K562 (cell line): ENCODE data around the gene NRP2.

ENCODE experiments used
- GTF2E2 ChIP-seq: fragments of 200-800 bp; sonication (Bioruptor generic); IDR thresholded peaks from 2 replicates; pipeline ENCODE4 v1.6.1; 2016; ENCODE audit warnings: missing genetic modification characterization, missing compliant biosample characterization
- POLR2AphosphoS5 ChIP-seq: IDR thresholded peaks from 2 replicates; pipeline ENCODE4 v1.6.1; 2011; ENCODE audit warnings: mild to moderate bottlenecking, low read depth, low read length, moderate library complexity; ENCODE audit not compliant: control insufficient read depth, insufficient read depth
- RAD21 ChIP-seq, 2 experiments: fragments of 250-450 bp in 1 of 2; fragments of 450-650 bp in 1 of 2; sonication (Bioruptor Pico) in 1 of 2; formaldehyde crosslinking in 1 of 2; IDR thresholded peaks in 1 of 2; conservative IDR thresholded peaks in 1 of 2; 2 replicates each; pipeline versions ENCODE4 v1.4.0 to v1.8.0; 2020 to 2022; ENCODE audit warnings: mild to moderate bottlenecking in 2 of 2, moderate library complexity in 1 of 2
- SIN3A ChIP-seq, 2 experiments: fragments of 150-350 bp in 1 of 2; IDR thresholded peaks; 2 replicates each; pipeline ENCODE4 v1.6.1; 2011 to 2016; ENCODE audit warnings: borderline replicate concordance in 2 of 2, low read depth in 2 of 2, low read length in 2 of 2, mild to moderate bottlenecking in 2 of 2, moderate library complexity in 2 of 2; ENCODE audit not compliant: control insufficient read depth in 1 of 2
- SP2 ChIP-seq: IDR thresholded peaks from 2 replicates; pipeline ENCODE4 v1.6.1; 2011; ENCODE audit warnings: mild to moderate bottlenecking, low read depth, low read length, moderate library complexity; ENCODE audit not compliant: poor library complexity, severe bottlenecking; ENCODE audit errors: extremely low read depth
- TEAD4 ChIP-seq, 2 experiments: sonication (generic) in 1 of 2; formaldehyde crosslinking in 1 of 2; IDR thresholded peaks; 2 replicates each; pipeline versions ENCODE4 v1.6.1 to v1.8.0; 2012 to 2022; ENCODE audit warnings: borderline replicate concordance in 1 of 2, inconsistent platforms in 1 of 2, low read length in 1 of 2, mild to moderate bottlenecking in 1 of 2, missing genetic modification reagents in 1 of 2
- YY1 ChIP-seq, 3 experiments: IDR thresholded peaks; 2 replicates each; pipeline ENCODE4 v1.6.1; 2011; ENCODE audit warnings: low read length in 2 of 3, mild to moderate bottlenecking in 2 of 3, moderate library complexity in 2 of 3, borderline replicate concordance in 1 of 3, control low read depth in 1 of 3, low read depth in 1 of 3; ENCODE audit not compliant: insufficient read depth in 3 of 3, insufficient replicate concordance in 2 of 3, control insufficient read depth in 1 of 3, insufficient read length in 1 of 3; ENCODE audit errors: extremely low read depth in 1 of 3
- ZNF384 ChIP-seq: IDR thresholded peaks from 2 replicates; pipeline ENCODE4 v1.6.1; 2012; ENCODE audit warnings: low read depth, low read length, improper control_type of control experiment
- TF ChIP-seq, protein P1 (sequence below): fragments of 450-650 bp; conservative IDR thresholded peaks from 2 replicates; pipeline ENCODE4 v1.6.1; 2016; ENCODE audit warnings: missing genetic modification characterization, low read depth, mild to moderate bottlenecking, control low read depth, missing compliant biosample characterization

DNA sequence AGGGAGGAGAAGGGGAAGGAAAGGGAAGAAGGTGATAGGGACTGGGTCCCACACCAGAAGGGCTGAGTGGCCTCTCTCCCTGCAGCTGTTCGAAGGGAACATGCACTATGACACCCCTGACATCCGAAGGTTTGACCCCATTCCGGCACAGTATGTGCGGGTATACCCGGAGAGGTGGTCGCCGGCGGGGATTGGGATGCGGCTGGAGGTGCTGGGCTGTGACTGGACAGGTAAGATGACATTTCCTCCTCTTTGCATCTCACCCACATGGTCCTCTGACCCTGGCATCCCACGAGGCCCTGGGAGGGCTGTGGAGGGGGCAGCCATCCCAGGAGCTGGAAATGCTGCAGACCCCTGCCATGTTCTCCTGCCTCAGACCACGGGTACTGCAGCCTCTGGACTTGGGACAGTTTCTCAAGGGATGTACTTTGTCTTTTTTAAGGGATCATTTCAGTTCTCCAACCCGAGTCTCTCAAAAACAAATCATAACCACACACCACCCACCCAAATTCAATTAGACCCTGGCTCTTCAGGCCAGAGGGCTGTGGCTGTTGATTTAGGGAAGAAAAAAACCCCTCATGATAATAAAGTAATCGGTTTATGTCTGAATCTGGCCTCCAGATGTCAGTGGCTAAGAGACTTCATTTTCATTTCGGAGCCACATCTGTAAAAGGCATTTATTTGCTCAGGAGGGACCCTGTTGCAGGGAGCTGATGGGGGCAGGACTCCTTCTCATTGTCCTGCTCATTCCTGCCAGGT is 63.5 kb downstream of the NRP2 start:
- TF ChIP-seq SP2 (no peak), TEAD4 (IDR thresholded peaks at IDR 0.05; ENCODE audit: low read length) (no peak), TEAD4 (CRISPR knock-in tag; IDR thresholded peaks at IDR 0.05; ENCODE audit: borderline replicate concordance) (no peak), YY1 (IDR thresholded peaks at IDR 0.05; ENCODE audit: borderline replicate concordance in 1 of 3, control insufficient read depth in 1 of 3, extremely low read depth in 1 of 3, insufficient read depth in 3 of 3, insufficient read length in 1 of 3, insufficient replicate concordance in 2 of 3, low read depth in 1 of 3, low read length in 2 of 3) (no peak), ZNF384 (no peak), RAD21 (CRISPR knock-in tag; conservative IDR thresholded peaks at IDR 0.05 in 1 of 2, IDR thresholded peaks at IDR 0.05 in 1 of 2) (no peak), POLR2AphosphoS5 (no peak), GTF2E2 (no peak), SIN3A (IDR thresholded peaks at IDR 0.05; ENCODE audit: borderline replicate concordance in 2 of 2, control insufficient read depth in 1 of 2, low read depth in 2 of 2, low read length in 2 of 2) (no peak)
- TF ChIP-seq, protein P1, sequence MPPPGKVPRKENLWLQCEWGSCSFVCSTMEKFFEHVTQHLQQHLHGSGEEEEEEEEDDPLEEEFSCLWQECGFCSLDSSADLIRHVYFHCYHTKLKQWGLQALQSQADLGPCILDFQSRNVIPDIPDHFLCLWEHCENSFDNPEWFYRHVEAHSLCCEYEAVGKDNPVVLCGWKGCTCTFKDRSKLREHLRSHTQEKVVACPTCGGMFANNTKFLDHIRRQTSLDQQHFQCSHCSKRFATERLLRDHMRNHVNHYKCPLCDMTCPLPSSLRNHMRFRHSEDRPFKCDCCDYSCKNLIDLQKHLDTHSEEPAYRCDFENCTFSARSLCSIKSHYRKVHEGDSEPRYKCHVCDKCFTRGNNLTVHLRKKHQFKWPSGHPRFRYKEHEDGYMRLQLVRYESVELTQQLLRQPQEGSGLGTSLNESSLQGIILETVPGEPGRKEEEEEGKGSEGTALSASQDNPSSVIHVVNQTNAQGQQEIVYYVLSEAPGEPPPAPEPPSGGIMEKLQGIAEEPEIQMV (tag): no peak
